ENCODE data around the gene OSBPL3.

GRCh38 chr7:24864214-24864817, 115.7 kb downstream of the OSBPL3 start:
- TF ChIP-seq CTCF (conservative IDR thresholded peaks at IDR 0.05 in 1 of 2, IDR thresholded peaks at IDR 0.05 in 1 of 2; ENCODE audit: low read depth in 1 of 2, low read length in 2 of 2) (no peak), EZH2 (IDR thresholded peaks at IDR 0.05; ENCODE audit: low read length, missing control alignments) (no peak)

Measured in fibroblast of lung (primary cell).